Endothelial cell of umbilical vein (primary cell): Measurements from ENCODE around the gene PRAMEF18. TPM values are rescaled to one million over a fixed set of nuclear protein-coding genes. Genes with fewer than 3 reads are reported as not detected.
"Not testable (repeated sequence)": the region's sequence is repeated elsewhere in the genome, so short reads cannot be mapped to it uniquely, and the experiment has no call there.

Experiments
- BruUV-seq: library from RNA; stranded (reverse); fragments of 400-500 nt; replicated peaks from 2 replicates; lab custom pipeline; 2021; lab: Mats Ljungman, UMichigan
- CTCF ChIA-PET: fragments of 300-600, 350-600 bp; sonication (Branson Sonifier 250); formaldehyde crosslinking; loops from one replicate; lab custom pipeline; 2021; ENCODE audit warnings: antibody characterized with exemption, inconsistent platforms; lab: Charles Lee
- POLR2A ChIA-PET: fragments of 300-600, 350-600 bp; sonication (Branson Sonifier 250); formaldehyde crosslinking; loops from one replicate; lab custom pipeline; 2021; ENCODE audit warnings: antibody characterized with exemption, inconsistent platforms; lab: Charles Lee
- DNase-seq: peaks from one replicate; pipeline ENCODE4 v3.0.0-alpha.2; 2011; ENCODE audit warnings: low read depth, low spot score
- FAIRE-seq: peaks from 2 replicates; lab custom pipeline; 2011; peaks lifted over from hg19 to GRCh38; lab: Jason Lieb, UNC
- H2AFZ ChIP-seq: 2 replicates; pipeline ENCODE4 v1.6.0; 2012; ENCODE audit warnings: low read depth, low read length, control low read depth, inconsistent platforms
- H3K27ac ChIP-seq: 2 replicates; pipeline ENCODE4 v1.5.1; 2011; ENCODE audit warnings: low read depth, mild to moderate bottlenecking, control low read depth, low read length, moderate library complexity; ENCODE audit not compliant: insufficient read depth
- H3K27me3 ChIP-seq, 2 experiments: 2 replicates each; pipeline versions ENCODE4 v1.6.0 to v1.6.1; 2011; ENCODE audit warnings: low read length in 2 of 2, mixed read lengths in 1 of 2; ENCODE audit not compliant: control insufficient read depth in 2 of 2, insufficient read depth in 2 of 2
- H3K36me3 ChIP-seq, 2 experiments: 2 replicates in 1 of 2; 3 replicates in 1 of 2; pipeline ENCODE4 v1.5.1; 2011; ENCODE audit warnings: low read length in 2 of 2, mild to moderate bottlenecking in 1 of 2, moderate library complexity in 1 of 2; ENCODE audit not compliant: control insufficient read depth in 2 of 2, insufficient read depth in 2 of 2; ENCODE audit errors: extremely low read depth in 1 of 2
- H3K4me1 ChIP-seq: 3 replicates; pipeline ENCODE4 v1.5.1; 2011; ENCODE audit warnings: mild to moderate bottlenecking, low read length; ENCODE audit not compliant: control insufficient read depth, insufficient read depth; ENCODE audit errors: extremely low read depth
- H3K4me2 ChIP-seq: 2 replicates; pipeline ENCODE4 v1.6.1; 2011; ENCODE audit warnings: low read length, control low read depth, mixed read lengths; ENCODE audit not compliant: insufficient read depth
- H3K4me3 ChIP-seq, 3 experiments: fragments of 200-600 bp in 1 of 3; sonication (generic), shearing (Covaris generic) in 1 of 3; replicated peaks in 1 of 3; 2 replicates each; pipeline ENCODE4 v1.5.1; 2011 to 2016; ENCODE audit warnings: control low read depth in 3 of 3, low read length in 3 of 3, mild to moderate bottlenecking in 2 of 3, inconsistent platforms in 1 of 3, low read depth in 1 of 3, moderate library complexity in 1 of 3; ENCODE audit not compliant: insufficient read depth in 1 of 3
- H3K79me2 ChIP-seq: 2 replicates; pipeline ENCODE4 v1.6.0; 2012; ENCODE audit warnings: low read length, inconsistent platforms; ENCODE audit not compliant: control insufficient read depth, insufficient read depth
- H3K9ac ChIP-seq: replicated peaks from 2 replicates; pipeline ENCODE3; 2011; ENCODE audit warnings: low read length, control low read depth; ENCODE audit not compliant: insufficient read depth; ENCODE audit errors: extremely low read depth
- H3K9me1 ChIP-seq: replicated peaks from 3 replicates; pipeline ENCODE4 v1.6.0; 2011; ENCODE audit warnings: mild to moderate bottlenecking, low read length; ENCODE audit not compliant: control insufficient read depth, insufficient read depth; ENCODE audit errors: extremely low read depth
- H3K9me3 ChIP-seq: replicated peaks from 2 replicates; pipeline ENCODE4 v1.5.1; 2012; ENCODE audit warnings: low read length, inconsistent platforms; ENCODE audit not compliant: control insufficient read depth, insufficient read depth
- H4K20me1 ChIP-seq: replicated peaks from 2 replicates; pipeline ENCODE3; 2011; ENCODE audit warnings: mild to moderate bottlenecking, low read length; ENCODE audit not compliant: control insufficient read depth, insufficient read depth; ENCODE audit errors: extremely low read depth
- EZH2 ChIP-seq: IDR thresholded peaks from 2 replicates; pipeline ENCODE4 v1.6.1; 2012; ENCODE audit warnings: borderline replicate concordance, low read depth, mild to moderate bottlenecking, moderate library complexity, low read length, inconsistent platforms; ENCODE audit not compliant: severe bottlenecking
- FOS ChIP-seq: IDR thresholded peaks from 2 replicates; pipeline ENCODE4 v1.6.1; 2011; ENCODE audit warnings: mild to moderate bottlenecking, low read length, moderate library complexity, borderline replicate concordance; ENCODE audit not compliant: insufficient read depth
- GATA2 ChIP-seq: IDR thresholded peaks from 2 replicates; pipeline ENCODE4 v1.7.0; 2011; ENCODE audit warnings: low read depth, mild to moderate bottlenecking, moderate library complexity, mixed read lengths, low read length; ENCODE audit not compliant: insufficient read length, insufficient read depth
- JUN ChIP-seq: IDR thresholded peaks from 2 replicates; pipeline ENCODE4 v1.6.1; 2011; ENCODE audit warnings: borderline replicate concordance, low read depth; ENCODE audit not compliant: insufficient read length, insufficient read depth
- MAX ChIP-seq: IDR thresholded peaks from 2 replicates; pipeline ENCODE4 v1.6.1; 2011; ENCODE audit not compliant: insufficient read depth, insufficient read length
- MYC ChIP-seq: IDR thresholded peaks from one replicate; pipeline ENCODE4 v1.6.1; 2011; ENCODE audit warnings: mild to moderate bottlenecking, low read depth, low read length
- POLR2A ChIP-seq: IDR thresholded peaks from 2 replicates; pipeline ENCODE4 v1.6.1; 2012; ENCODE audit warnings: low read depth, mild to moderate bottlenecking, control low read depth, low read length
- POLR2AphosphoS5 ChIP-seq: IDR thresholded peaks from 2 replicates; pipeline ENCODE4 v1.6.1; 2012; ENCODE audit warnings: low read depth, mild to moderate bottlenecking, control low read depth, low read length, moderate library complexity; ENCODE audit not compliant: insufficient read depth
- dilution Hi-C: fragments of 300-500 bp; cut with MboI; formaldehyde crosslinking; loops from one replicate; pipeline ENCODE4 v1.15.0; 2019; ENCODE audit warnings: low sequenced_read_pairs; ENCODE audit not compliant: extremely low pct_ligation_motif_present
- intact Hi-C: fragments of 100-400 bp; cut with micrococcal nuclease; formaldehyde crosslinking; loops from one replicate; pipeline ENCODE4 v1.10.0; 2022
- polyA plus RNA-seq, 4 experiments: library from polyadenylated mRNA; depleted of rRNA in 3 of 4; stranded (reverse) in 3 of 4; unstranded in 1 of 4; fragments of >200 nt; gene quantifications; 2 replicates each; pipeline versions ENCODE4 v1.2.1 to v1.2.3, GENCODE V29; 2011 to 2012; ENCODE audit warnings: missing spikeins in 1 of 4
- total RNA-seq: library from RNA; stranded (reverse); gene quantifications from 2 replicates; pipeline ENCODE4 v1.2.3, GENCODE V29; 2021
- TF ChIP-seq, protein P1 (sequence below), 2 donors: IDR thresholded peaks; 1 replicate in 1 of 2; 2 replicates in 1 of 2; pipeline ENCODE4 v1.5.1; 2011; ENCODE audit warnings: low read length in 2 of 2, mild to moderate bottlenecking in 2 of 2, moderate library complexity in 2 of 2, control low read depth in 1 of 2, inconsistent platforms in 1 of 2, low read depth in 1 of 2; ENCODE audit not compliant: insufficient read depth in 1 of 2; ENCODE audit errors: extremely low read depth in 1 of 2

The PRAMEF18 gene
- total and polyA plus RNA-seq, 2 donors (not counting 3 experiments of a cell fraction or from before 2014, with no cell fraction given), result not detected

GRCh38 chr1:13224480-13225060 is 1.4 kb downstream of the PRAMEF18 start:
- Histone ChIP-seq H2AFZ (no peak overlapping the region), H3K4me1 (no peaks in the 10 kb centered on the region), H3K9ac (no peak overlapping the region), H3K36me3 (no peaks in the 10 kb centered on the region), H3K27ac (no peak overlapping the region), H4K20me1 (no peaks in the 10 kb centered on the region), H3K4me3 (no peak overlapping the region), H3K9me1 (no peaks in the 10 kb centered on the region), H3K79me2 (no peaks in the 10 kb centered on the region), H3K27me3 (no peaks in the 10 kb centered on the region), H3K4me2 (no peak overlapping the region), H3K9me3 (peaks cover 2% of the 10 kb centered on the region)
- ChIA-PET POLR2A (no interaction called here), CTCF (interaction anchor here (0.7 kb wide), 1 partner anchor 146 kb away, joined by 3 read pairs; no protein-coding TSS in a partner anchor)
- no peak for TF ChIP-seq POLR2A
- TF ChIP-seq JUN, result no peak
- no peak for TF ChIP-seq MYC
- TF ChIP-seq, protein P1, sequence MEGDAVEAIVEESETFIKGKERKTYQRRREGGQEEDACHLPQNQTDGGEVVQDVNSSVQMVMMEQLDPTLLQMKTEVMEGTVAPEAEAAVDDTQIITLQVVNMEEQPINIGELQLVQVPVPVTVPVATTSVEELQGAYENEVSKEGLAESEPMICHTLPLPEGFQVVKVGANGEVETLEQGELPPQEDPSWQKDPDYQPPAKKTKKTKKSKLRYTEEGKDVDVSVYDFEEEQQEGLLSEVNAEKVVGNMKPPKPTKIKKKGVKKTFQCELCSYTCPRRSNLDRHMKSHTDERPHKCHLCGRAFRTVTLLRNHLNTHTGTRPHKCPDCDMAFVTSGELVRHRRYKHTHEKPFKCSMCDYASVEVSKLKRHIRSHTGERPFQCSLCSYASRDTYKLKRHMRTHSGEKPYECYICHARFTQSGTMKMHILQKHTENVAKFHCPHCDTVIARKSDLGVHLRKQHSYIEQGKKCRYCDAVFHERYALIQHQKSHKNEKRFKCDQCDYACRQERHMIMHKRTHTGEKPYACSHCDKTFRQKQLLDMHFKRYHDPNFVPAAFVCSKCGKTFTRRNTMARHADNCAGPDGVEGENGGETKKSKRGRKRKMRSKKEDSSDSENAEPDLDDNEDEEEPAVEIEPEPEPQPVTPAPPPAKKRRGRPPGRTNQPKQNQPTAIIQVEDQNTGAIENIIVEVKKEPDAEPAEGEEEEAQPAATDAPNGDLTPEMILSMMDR (IDR thresholded peaks at IDR 0.05; ENCODE audit: extremely low read depth in 1 of 2, insufficient read depth in 1 of 2, low read depth in 1 of 2, low read length in 2 of 2), result no peak
- TF ChIP-seq GATA2, result no peak
- TF ChIP-seq POLR2AphosphoS5, result no peak
- TF ChIP-seq EZH2, result no peak
- no peak for TF ChIP-seq MAX
- no peak for TF ChIP-seq FOS
- no TSS peak for BruUV-seq
- dilution Hi-C loops (no loop called here), intact Hi-C loops (no loop called here)
- no peak for FAIRE-seq
- DNase-seq, result no peak

DNA sequence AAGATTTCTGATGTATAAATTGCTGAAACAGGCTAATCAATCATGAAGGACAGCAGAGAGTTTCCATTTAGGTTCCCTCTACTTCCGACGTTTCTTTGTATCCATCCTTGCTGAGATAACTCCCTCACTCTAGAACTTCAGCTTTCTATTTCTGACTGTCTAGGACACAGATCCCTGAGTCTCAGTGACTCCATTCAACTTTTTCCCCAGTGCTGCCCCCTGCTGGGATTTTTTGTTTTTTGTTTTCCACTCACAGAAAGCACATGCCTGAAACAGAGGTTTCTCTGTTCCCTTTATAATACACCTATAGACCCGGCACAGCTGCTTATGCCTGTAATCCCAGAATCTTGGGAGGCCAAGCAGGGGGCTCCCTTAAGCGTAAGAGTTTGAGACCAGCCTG is 3.2 kb downstream of the PRAMEF18 start:
- H3K36me3 ChIP-seq, BruUV-seq, H3K9me1 ChIP-seq, FAIRE-seq, POLR2A ChIA-PET, H3K79me2 ChIP-seq, H3K27ac ChIP-seq, H3K4me1 ChIP-seq, H2AFZ ChIP-seq, H4K20me1 ChIP-seq, CTCF ChIA-PET, H3K4me3 ChIP-seq, DNase-seq, H3K4me2 ChIP-seq, dilution Hi-C loops, intact Hi-C loops, H3K9ac ChIP-seq, H3K9me3 ChIP-seq, H3K27me3 ChIP-seq: not testable (repeated sequence)

DNA sequence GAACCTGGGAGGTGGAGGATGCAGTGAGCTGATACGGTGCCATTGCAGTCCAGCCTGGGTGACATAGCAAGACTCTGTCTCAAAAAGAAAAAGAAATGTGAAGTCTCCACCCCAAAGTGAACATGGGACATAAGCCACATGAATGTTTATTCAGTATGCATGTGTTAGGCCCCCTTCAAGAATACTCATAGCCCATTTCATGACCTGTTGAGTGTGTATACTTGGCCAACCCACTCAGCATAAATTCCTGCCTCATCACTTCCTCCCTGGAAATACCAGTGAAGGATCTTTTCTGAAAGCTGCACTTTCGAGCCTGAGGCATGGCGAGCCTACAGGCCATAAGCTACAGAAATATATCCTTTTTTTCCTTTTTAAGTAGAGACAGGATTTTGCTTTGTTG is 6.8 kb downstream of the PRAMEF18 start:
- H3K9me3 ChIP-seq, H4K20me1 ChIP-seq, H2AFZ ChIP-seq, H3K9ac ChIP-seq, H3K4me3 ChIP-seq, H3K27ac ChIP-seq, H3K36me3 ChIP-seq, POLR2A ChIA-PET, H3K4me1 ChIP-seq, FAIRE-seq, H3K79me2 ChIP-seq, H3K4me2 ChIP-seq, BruUV-seq, DNase-seq, H3K27me3 ChIP-seq, dilution Hi-C loops, intact Hi-C loops, CTCF ChIA-PET, H3K9me1 ChIP-seq: not testable (repeated sequence)
